Measurements from ENCODE around the gene KCNN4. TPM values are rescaled to one million over a fixed set of nuclear protein-coding genes. Genes with fewer than 3 reads are reported as not detected.

KCNN4 gene
- total and polyA plus RNA-seq, 4 donors = 0.14 to 30.3 (median 0.51) TPM

DNA sequence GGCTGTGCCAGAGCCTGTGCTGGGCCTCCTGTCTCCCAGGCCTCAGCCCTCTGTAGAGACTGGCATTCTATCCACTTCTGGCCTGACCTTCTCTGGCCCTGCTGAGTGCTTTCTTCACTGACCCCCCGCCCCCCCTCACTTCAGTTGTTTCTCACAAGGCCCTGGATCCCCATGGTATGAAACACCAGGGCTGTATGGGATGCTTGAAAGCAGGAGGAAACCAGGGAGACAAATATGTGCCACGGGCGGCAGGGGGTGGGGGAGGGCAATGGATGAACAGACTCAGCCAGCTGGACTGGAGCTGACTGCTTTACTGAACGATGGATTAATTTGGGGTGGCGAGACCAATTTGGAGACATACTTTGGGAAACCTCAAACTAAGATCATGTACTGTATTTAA lies 50.9 kb downstream of the KCNN4 start:
- no peak overlapping the region for H3K9ac ChIP-seq (ENCODE audit: low read depth in 1 of 2, low read length in 2 of 2)
- WGBS = 94% methylated on average over 5 of the region's 5 CpGs
- no peak overlapping the region for H3K4me3 ChIP-seq (ENCODE audit: low read depth in 1 of 3, low read length in 3 of 3)
- DNase-seq (ENCODE audit: low spot score) = no peak
- H3K4me1 ChIP-seq (ENCODE audit: control insufficient read depth in 4 of 4, insufficient read depth in 4 of 4, low read length in 3 of 4) = no peaks in the 10 kb centered on the region
- H3K27ac ChIP-seq (ENCODE audit: low read depth in 1 of 2, low read length in 2 of 2) = no peak overlapping the region
- H3K36me3 ChIP-seq (ENCODE audit: control insufficient read depth in 4 of 4, insufficient read depth in 3 of 4, low read depth in 1 of 4, low read length in 3 of 4) = peaks cover 4 to 54% (median 38%) of the 10 kb centered on the region in 4 donors
- H3K27me3 ChIP-seq (ENCODE audit: control insufficient read depth in 4 of 4, insufficient read depth in 4 of 4, low read length in 3 of 4) = no peaks in the 10 kb centered on the region
- TF ChIP-seq TAF1 (conservative IDR thresholded peaks at IDR 0.05) (no peak), RAD21 (IDR thresholded peaks at IDR 0.05) (no peak), ZBTB33 (IDR thresholded peaks at IDR 0.05) (no peak), GABPA (IDR thresholded peaks at IDR 0.05 in 1 of 2, conservative IDR thresholded peaks at IDR 0.05 in 1 of 2) (no peak), YY1 (IDR thresholded peaks at IDR 0.05) (no peak), SP1 (IDR thresholded peaks at IDR 0.05) (no peak), ATF3 (IDR thresholded peaks at IDR 0.05) (no peak), HNF4A (conservative IDR thresholded peaks at IDR 0.05) (no peak), RXRA (IDR thresholded peaks at IDR 0.05) (no peak), HNF4G (IDR thresholded peaks at IDR 0.05) (no peak), NR2F2 (IDR thresholded peaks at IDR 0.05) (no peak), EGR1 (IDR thresholded peaks at IDR 0.05; ENCODE audit: low read depth in 2 of 2) (no peak), FOXA2 (IDR thresholded peaks at IDR 0.05) (no peak), JUND (IDR thresholded peaks at IDR 0.05) (no peak), FOXA1 (IDR thresholded peaks at IDR 0.05) (no peak)
- TF ChIP-seq, protein P1, sequence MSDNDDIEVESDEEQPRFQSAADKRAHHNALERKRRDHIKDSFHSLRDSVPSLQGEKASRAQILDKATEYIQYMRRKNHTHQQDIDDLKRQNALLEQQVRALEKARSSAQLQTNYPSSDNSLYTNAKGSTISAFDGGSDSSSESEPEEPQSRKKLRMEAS (IDR thresholded peaks at IDR 0.05) = no peak
- TF ChIP-seq, protein P2, sequence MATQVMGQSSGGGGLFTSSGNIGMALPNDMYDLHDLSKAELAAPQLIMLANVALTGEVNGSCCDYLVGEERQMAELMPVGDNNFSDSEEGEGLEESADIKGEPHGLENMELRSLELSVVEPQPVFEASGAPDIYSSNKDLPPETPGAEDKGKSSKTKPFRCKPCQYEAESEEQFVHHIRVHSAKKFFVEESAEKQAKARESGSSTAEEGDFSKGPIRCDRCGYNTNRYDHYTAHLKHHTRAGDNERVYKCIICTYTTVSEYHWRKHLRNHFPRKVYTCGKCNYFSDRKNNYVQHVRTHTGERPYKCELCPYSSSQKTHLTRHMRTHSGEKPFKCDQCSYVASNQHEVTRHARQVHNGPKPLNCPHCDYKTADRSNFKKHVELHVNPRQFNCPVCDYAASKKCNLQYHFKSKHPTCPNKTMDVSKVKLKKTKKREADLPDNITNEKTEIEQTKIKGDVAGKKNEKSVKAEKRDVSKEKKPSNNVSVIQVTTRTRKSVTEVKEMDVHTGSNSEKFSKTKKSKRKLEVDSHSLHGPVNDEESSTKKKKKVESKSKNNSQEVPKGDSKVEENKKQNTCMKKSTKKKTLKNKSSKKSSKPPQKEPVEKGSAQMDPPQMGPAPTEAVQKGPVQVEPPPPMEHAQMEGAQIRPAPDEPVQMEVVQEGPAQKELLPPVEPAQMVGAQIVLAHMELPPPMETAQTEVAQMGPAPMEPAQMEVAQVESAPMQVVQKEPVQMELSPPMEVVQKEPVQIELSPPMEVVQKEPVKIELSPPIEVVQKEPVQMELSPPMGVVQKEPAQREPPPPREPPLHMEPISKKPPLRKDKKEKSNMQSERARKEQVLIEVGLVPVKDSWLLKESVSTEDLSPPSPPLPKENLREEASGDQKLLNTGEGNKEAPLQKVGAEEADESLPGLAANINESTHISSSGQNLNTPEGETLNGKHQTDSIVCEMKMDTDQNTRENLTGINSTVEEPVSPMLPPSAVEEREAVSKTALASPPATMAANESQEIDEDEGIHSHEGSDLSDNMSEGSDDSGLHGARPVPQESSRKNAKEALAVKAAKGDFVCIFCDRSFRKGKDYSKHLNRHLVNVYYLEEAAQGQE (IDR thresholded peaks at IDR 0.05) = no peak
- TF ChIP-seq, protein P3, sequence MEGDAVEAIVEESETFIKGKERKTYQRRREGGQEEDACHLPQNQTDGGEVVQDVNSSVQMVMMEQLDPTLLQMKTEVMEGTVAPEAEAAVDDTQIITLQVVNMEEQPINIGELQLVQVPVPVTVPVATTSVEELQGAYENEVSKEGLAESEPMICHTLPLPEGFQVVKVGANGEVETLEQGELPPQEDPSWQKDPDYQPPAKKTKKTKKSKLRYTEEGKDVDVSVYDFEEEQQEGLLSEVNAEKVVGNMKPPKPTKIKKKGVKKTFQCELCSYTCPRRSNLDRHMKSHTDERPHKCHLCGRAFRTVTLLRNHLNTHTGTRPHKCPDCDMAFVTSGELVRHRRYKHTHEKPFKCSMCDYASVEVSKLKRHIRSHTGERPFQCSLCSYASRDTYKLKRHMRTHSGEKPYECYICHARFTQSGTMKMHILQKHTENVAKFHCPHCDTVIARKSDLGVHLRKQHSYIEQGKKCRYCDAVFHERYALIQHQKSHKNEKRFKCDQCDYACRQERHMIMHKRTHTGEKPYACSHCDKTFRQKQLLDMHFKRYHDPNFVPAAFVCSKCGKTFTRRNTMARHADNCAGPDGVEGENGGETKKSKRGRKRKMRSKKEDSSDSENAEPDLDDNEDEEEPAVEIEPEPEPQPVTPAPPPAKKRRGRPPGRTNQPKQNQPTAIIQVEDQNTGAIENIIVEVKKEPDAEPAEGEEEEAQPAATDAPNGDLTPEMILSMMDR (IDR thresholded peaks at IDR 0.05; ENCODE audit: low read depth, low read length, missing input control) = no peak
- H3K9me3 ChIP-seq (ENCODE audit: control insufficient read depth in 4 of 4, low read length in 3 of 4) = no peaks in the 10 kb centered on the region

- H3K4me1 ChIP-seq (ENCODE audit: control insufficient read depth in 4 of 4, insufficient read depth in 4 of 4, low read length in 3 of 4) = no peaks in the 10 kb centered on the region
- H3K9me3 ChIP-seq (ENCODE audit: control insufficient read depth in 4 of 4, low read length in 3 of 4) = no peaks in the 10 kb centered on the region
- DNase-seq (ENCODE audit: low spot score) = no peak
- H3K9ac ChIP-seq (ENCODE audit: low read depth in 1 of 2, low read length in 2 of 2) = no peak overlapping the region
- no peak overlapping the region for H3K4me3 ChIP-seq (ENCODE audit: low read depth in 1 of 3, low read length in 3 of 3)
- H3K27ac ChIP-seq (ENCODE audit: low read depth in 1 of 2, low read length in 2 of 2) = no peak overlapping the region
- 87% methylated on average over 4 of the region's 4 CpGs for WGBS
- H3K27me3 ChIP-seq (ENCODE audit: control insufficient read depth in 4 of 4, insufficient read depth in 4 of 4, low read length in 3 of 4) = no peaks in the 10 kb centered on the region
- H3K36me3 ChIP-seq (ENCODE audit: control insufficient read depth in 4 of 4, insufficient read depth in 3 of 4, low read depth in 1 of 4, low read length in 3 of 4) = peaks cover under 1 to 40% (median 25%) of the 10 kb centered on the region in 4 donors
- TF ChIP-seq HNF4G (IDR thresholded peaks at IDR 0.05) = no peak
- TF ChIP-seq, protein P3 (IDR thresholded peaks at IDR 0.05; ENCODE audit: low read depth, low read length, missing input control) = no peak
- no peak for TF ChIP-seq FOXA2 (IDR thresholded peaks at IDR 0.05)
- TF ChIP-seq GABPA (IDR thresholded peaks at IDR 0.05 in 1 of 2, conservative IDR thresholded peaks at IDR 0.05 in 1 of 2) = no peak
Observed at GRCh38 chr19:43727593-43727853, 53.2 kb downstream of the KCNN4 start.

Data from liver (tissue), 9 donors.